Daoy (cell line): ENCODE data around the gene GALNT12. TPM values are rescaled to one million over a fixed set of nuclear protein-coding genes. Genes with fewer than 3 reads are reported as not detected.

ENCODE experiments used
- DNase-seq: peaks from one replicate; pipeline ENCODE4 v3.0.0-alpha.2; 2015; ENCODE audit warnings: low read depth
- total RNA-seq: library from RNA; depleted of rRNA; stranded (reverse); fragments of >200 nt; shearing (Covaris generic); gene quantifications from 2 replicates; pipeline ENCODE4 v1.2.3, GENCODE V29; 2014; rRNA removed

The GALNT12 gene
- total RNA-seq, result 5.3 TPM in 2 replicates

DNA sequence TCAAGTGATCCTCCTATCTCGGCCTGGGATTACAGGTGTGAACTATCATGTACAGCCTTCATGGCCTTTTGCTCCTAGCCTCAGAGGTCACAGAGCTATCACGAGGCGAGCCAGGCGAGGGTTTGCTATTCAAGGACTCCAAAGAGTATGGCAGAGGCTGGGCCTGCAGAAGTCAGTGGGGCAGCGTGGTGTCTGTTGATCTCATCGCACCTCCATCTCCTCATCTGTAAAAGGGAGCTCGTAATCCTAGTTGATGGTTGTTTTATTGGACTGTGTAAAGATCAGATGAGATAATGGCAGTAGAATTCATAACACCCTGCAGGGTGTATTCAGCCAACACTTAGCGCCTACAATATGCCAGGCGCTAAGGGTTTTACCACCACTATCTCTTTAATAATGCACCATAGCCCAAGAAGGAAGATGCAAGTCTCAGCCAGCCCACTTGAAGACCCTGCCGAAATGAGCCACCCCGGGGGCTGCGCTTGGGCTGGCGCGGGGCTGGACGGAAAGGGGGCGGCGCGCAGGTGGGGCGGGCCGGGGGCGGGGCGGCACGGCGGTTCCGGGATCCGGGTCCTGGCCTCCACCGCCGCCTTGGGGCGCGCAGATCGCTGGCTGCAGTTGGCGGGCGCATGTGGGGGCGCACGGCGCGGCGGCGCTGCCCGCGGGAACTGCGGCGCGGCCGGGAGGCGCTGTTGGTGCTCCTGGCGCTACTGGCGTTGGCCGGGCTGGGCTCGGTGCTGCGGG is at the start of gene GALNT12:
Gene GALNT12 (plus strand): TSS at position 601 of the 744 bp plus-strand sequence. CDS start 29 bp downstream, at position 630.
- peak; percentile 63 for DNase-seq

- no peak for DNase-seq
Observed at GRCh38 chr9:98760231-98760630, 47.2 kb upstream of the GALNT12 start.

DNA sequence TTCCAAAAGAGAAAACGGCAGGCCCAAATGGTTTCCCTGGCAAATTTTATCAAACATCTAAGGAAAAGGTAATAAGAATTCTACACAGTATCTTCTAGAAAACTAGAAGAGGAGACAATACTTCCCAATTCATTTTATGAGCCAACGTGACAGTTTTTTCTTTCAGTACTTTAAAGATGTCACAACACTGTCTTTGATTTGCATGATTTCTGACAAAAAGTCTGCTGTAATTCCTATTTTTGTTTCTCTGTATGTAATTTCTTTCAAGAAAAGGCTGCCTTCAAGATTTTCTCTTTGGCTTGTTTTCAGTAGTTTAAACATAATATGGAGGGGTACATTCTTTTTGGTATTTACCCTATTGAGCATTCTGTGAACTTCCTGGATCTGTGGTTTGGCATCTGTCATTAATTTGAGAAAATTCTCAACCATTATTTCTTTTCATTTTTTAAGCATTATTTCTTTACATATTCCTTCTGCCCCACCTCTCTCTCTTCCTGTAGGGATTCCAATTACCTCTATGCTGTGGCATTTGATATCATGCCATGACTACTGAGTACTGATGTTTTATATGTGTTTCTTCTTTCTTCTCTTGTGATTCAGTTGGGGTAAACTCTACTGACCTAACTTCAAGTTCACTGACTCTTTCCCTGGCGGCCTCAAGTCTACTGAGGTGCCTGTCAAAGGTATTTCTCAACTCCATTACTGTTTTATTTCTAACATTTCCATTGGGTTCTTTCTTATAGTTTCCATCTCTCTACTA is 43.3 kb upstream of the GALNT12 start:
- DNase-seq, result no peak

DNA sequence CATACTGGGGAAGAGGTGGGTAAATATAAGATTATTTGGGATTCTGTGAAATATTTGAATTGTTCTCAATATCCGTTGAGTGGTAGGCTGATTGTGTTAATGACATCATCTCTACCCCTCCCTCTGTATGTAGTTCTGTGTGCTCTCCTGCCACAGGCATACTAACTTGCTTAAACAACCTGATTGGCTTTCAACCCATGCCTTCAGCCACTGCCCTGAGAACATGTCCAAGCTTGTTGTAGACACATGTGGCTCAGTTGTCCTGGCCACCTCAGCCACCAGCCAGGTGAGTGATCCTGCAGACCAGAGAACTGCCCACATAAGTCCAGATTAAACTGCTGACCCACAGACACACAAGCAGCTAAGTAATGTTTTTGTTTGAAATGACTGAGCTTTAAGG is 42.2 kb upstream of the GALNT12 start:
- DNase-seq, result no peak

GRCh38 chr9:98766586-98766985 is 40.9 kb upstream of the GALNT12 start:
- DNase-seq, result no peak

DNA sequence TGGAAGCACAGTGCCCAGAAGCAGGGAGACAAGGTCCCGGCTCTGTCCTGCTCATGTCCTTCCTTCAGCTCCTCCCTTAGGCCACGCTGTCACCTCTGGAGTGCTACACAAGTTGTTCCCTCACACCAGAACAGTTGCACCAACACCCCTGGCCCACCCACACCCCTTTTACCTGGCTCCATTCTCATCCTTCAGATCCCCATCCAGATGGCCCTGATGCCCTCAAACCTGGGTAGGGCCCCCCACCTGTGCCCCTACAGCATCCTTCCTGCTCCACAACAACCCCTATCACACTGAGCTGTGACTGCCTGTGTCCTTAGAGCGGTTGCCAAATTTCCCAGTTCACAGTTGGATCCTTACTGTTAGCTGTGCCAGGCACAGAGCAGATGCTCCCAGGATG is 40.3 kb upstream of the GALNT12 start:
- DNase-seq, result no peak

GRCh38 chr9:98767915-98768314 is 39.6 kb upstream of the GALNT12 start:
- no peak for DNase-seq

DNA sequence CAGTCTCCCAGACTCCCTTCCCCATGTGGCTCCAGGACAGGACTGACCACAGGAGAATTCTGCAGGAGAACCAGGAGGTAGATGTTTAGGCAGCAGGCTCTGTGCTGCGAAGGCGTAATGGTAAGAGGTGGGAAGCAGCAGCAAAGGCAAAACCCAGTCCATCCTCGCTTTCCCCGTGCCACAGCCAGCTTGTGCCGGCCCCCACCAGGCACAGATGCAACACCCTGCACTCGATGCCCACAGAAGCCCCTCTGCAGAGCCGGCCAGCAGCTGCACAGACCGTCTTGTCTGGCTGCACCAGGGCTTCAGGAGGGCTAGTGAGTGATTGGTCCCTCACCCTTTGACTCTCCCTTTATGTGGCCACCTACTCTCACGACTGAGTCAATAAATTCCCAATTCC is 39.1 kb upstream of the GALNT12 start:
- no peak for DNase-seq

DNA sequence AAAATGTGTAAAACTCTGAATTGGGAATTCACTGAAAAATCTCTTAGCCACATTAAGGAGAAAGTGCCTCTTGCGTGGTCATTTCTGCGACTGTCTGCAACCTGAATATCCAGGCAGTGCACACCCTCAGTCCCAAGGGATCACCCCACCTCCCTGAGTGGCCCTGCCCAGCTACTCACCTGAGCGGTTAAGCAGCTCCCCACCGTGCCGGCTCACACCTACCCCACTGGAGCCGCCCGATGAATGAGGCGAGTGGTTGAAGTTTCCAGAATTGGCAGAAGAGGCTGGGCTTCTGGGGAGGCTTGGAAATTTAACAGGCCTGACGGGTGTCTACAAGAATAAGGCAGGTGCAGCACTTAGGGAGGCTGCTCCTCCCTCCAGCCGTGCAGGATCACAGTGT is 36.8 kb upstream of the GALNT12 start:
- no peak for DNase-seq

DNA sequence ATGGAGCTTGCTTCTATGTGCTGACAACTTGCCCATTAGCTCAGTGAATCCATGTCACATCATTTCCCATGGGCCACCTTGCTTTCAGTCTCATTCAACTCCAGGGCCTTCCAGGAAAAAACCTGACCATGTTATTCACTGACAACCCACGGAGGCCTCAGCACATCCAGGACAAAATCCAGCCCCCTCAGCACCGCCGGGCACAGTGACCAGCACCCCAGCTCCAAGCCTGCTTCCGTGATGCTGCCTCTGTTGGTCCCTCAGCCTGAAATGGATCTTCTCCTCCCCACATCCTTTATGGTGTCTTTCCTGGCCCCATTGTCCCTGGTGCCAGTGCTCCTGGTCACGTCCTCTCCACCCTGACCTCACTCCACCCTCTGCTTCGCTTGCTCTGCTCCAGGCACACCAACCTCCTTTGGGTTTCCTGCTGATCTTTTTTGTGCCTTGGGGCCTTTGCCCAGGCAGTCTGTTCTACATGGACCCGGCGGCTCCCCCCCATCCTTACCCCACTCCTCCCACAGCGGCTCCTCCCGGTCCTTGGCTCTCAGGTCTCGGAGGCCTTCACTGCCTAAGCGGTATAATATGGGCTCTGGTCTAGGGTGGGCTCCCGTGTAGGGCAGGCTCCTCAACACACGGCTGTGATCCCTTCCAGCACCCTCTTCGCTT is 36.1 kb upstream of the GALNT12 start:
- no peak for DNase-seq

GRCh38 chr9:98772364-98773155 is 34.9 kb upstream of the GALNT12 start:
- DNase-seq, result no peak

- no peak for DNase-seq
Observed at GRCh38 chr9:98773721-98774120, 33.7 kb upstream of the GALNT12 start.

DNA sequence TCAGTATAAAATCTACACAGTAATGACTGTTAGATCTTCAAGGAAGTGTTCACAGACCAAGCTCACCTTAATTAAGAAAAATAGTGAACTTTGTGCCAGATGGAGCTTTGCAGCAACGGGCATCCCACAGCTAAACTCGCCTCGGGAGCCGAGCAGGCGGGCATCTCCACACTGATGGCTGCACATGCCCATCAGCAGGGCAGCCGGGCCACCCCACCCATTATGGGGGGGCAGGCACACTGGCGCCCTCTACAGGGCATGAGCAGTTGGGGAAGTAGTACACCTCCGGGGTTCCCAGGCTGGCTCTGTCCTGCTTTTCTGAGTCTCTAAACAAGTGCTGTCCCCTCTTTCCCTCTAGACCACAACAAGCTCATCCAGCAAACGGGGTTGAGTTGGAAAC is 32.7 kb upstream of the GALNT12 start:
- peak; percentile 48 for DNase-seq

DNA sequence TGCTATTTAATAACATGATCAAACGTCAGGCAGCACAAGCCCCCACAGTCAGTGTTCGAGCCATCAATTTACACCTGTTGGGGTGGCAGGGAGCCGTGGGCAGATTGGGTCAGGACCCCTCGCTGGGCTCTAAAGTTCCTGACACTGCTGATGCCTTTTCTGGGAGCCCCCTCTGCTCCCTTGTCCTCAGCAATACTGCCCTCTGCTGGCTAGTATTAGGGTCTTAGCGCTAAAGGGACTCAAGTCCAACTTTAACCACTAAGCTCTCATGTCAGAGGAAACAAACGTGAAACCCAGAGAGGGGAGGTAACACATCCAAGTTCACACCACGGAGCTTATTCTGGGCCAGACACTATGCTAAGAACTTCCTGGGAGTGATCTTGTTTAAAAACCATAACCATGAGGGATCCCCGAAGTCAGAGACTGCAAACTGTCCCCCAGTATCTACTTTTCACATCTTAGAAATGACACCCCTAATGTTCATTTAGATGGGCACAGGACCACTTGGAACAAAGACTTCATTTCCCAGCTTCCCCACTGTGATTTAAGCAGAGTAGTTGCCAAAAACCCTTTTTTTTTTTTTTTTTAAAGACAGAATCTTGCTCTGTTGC is 31.5 kb upstream of the GALNT12 start:
- peak; percentile 75 for DNase-seq

DNA sequence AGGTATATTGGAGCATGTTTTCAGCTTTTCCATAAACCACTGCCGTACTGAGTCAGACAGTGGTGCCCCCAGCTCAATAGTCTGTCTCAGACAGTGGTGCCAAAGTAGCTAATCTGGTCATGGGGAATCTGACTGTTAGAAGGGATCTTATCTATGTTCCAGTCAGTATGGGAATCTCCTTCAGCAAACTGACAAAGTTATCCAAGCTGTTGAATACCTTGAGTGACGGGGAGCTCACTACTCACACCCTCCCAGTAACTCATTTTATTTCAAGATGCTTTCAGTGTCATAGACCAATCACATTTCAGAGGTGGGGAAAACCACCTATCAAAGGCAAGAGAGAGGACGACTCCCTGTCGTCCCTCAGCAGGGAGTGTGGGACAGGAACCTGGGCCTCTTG is 29.9 kb upstream of the GALNT12 start:
- no peak for DNase-seq

DNA sequence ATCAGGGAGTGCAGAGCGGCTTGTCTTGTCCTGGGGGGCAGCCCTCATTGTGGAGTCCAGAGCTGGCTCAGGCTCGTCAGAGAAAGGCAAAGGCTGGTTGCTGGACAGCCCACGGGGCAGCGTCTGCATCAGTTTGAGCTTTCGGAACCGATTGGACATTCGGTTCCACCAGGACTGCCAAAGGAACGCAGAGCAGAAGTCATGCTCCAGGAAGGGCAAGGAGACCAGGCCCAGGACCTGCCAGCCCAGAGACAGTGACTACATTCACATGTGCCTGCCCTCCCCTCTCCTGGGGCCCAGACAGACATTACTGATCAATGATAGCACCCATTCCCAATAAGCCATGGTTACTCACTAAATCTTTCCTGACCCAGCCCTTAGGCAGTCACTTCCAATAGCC is 29.2 kb upstream of the GALNT12 start:
- no peak for DNase-seq

DNA sequence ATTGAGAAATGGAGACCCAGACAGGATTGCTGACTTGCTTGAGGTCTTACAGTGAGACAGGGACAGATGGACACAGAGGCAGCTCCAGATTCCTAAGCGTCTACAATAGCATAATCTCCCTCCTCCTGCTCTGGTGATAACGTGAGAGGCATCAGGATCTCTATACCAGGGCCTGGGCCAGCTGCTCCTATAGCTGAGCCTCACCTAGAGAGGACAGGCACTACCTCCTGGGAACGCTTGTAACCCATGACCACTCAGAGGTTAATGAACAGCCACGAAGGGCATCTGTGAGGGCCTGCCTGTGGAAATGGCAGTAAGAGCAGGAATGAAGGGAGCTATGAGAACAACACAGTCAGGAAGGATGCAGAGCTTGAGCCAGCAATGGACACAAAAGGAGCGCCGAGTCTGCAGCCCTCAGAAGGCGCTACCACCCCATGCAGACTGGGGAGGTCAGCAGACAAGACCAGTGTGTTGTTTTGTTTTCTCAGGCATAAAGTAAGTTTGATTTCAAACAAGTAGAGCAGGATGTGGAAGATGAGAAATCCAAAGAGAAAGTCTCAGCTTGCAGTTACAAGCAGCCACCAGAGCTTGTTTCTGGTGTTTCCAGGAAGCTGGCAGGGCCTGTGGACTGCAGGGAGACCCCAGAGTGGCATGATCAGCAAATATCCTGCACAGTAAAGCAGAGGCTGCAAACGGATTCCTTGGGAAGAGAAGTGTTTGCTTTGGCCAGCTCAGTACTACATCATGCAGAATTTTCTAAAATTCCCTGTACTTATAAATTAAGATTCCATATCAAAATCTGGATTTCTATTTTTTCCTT is 28.5 kb upstream of the GALNT12 start:
- no peak for DNase-seq

DNA sequence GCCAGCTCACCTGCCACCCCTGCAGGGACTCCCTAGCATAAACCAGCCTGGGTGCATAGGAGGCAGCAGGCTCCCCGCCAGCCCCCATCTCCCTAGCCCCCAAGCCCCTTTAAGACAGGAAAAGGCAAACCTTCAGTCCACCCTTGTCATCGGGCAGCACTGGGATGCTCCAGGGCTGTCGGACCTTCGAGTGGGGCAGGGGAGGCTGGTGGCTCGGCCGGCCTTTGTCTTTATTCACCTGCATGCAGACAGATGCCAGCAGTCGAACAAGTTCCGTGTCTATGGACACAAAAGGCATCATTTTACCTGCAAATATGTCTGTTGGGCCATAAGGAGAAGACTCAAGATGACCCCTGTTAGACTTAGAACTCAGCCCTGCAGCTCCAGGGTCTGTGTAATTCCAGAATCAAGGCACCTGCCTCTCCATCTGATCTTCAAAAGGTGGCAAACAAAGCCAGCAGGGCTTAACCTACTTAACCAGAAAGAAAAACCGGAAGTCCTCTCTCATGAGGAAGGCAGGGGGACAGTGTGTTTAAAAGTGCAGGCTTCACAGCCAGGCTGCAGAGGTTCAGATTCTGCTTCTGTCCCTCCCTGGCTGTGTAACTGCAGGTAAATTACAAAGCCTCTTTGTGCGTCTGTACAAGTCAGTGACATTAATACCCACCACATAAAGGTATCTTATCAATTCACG is 27.3 kb upstream of the GALNT12 start:
- no peak for DNase-seq

- no peak for DNase-seq
Observed at GRCh38 chr9:98781588-98782383, 25.7 kb upstream of the GALNT12 start.
